Ascending aorta (tissue), 2 donors: ENCODE data around the gene PCYT1A. TPM values are rescaled to one million over a fixed set of nuclear protein-coding genes. Genes with fewer than 3 reads are reported as not detected.

ENCODE experiments used
- DNase-seq, 2 donors: peaks; one replicate each; pipeline ENCODE4 v3.0.0-alpha.2; 2019; ENCODE audit warnings: low spot score in 2 of 2
- H3K27ac ChIP-seq, 2 donors: fragments of 200-600 bp; sonication (generic); one replicate each; pipeline ENCODE4 v1.5.1; 2016 to 2017; ENCODE audit warnings: mild to moderate bottlenecking in 1 of 2
- H3K27me3 ChIP-seq: fragments of 200-600 bp; sonication (generic); one replicate; pipeline ENCODE4 v1.5.1; 2017
- H3K36me3 ChIP-seq, 2 donors: fragments of 200-600 bp; sonication (generic); one replicate each; pipeline ENCODE4 v1.5.1; 2016
- H3K4me1 ChIP-seq, 2 donors: fragments of 200-600 bp; sonication (generic); one replicate each; pipeline ENCODE4 v1.5.1; 2016 to 2017; ENCODE audit warnings: mild to moderate bottlenecking in 1 of 2
- H3K4me3 ChIP-seq, 2 donors: fragments of 200-600 bp; sonication (generic); one replicate each; pipeline ENCODE4 v1.5.1; 2016 to 2017; ENCODE audit warnings: mild to moderate bottlenecking in 1 of 2
- H3K9me3 ChIP-seq, 2 donors: fragments of 200-600 bp; sonication (generic); one replicate each; pipeline ENCODE4 v1.5.1; 2016
- intact Hi-C: fragments of 100-400 bp; cut with DNase I; formaldehyde crosslinking; loops from one replicate; pipeline ENCODE4 v1.15.1; 2023
- total RNA-seq: library from RNA; depleted of rRNA; stranded (reverse); fragments of >200 nt; gene quantifications from one replicate; pipeline ENCODE4 v1.1.0, GENCODE V29; 2016
- TF ChIP-seq, protein P1 (sequence below), 3 experiments: fragments of 200-600 bp in 2 of 3; fragments of 450-650 bp in 1 of 3; sonication (generic) in 2 of 3; IDR thresholded peaks; one replicate each; pipeline ENCODE4 v1.5.1; 2016 to 2019; ENCODE audit warnings: antibody characterized with exemption in 3 of 3, mild to moderate bottlenecking in 1 of 3, moderate library complexity in 1 of 3

Gene PCYT1A
- total RNA-seq, 1 donor from 2014 or later = 30.7 TPM

DNA sequence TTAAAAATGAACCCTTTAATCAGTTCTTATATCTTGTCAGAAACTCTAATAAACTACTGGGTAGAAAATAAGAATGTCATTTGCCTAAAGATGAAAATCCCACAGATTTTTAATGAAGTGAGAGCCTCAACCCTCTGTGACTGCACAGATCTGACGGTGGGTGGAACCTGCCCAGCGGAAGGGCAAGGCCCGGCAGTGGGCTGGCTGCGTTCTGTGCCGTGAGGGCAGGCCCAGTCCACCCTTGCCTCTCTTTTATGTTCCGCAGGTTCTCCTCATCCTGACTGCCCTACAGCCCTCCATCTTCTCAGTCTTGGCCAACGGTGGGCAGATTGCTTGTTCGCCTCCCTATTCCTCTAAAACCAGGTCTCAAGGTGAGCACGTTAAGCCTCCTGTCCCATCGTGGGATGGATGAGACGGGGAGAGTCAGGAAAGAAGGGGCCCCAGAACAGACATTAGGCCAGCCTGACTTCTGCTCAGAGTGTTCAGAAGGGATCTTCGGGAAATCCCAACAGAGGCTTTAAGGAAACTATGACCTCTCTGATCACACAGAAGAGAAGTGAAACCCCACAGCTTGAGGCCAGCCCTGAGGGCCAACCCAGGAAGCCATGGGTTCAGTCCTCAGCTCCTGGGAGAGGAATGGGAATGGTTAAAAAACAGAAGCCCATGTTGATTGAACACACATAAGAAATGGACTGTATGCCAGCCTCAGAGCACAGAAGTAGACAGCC lies 55.2 kb downstream of the PCYT1A start:
- Histone ChIP-seq H3K4me3 (no peak overlapping the region), H3K27me3 (no peaks in the 10 kb centered on the region), H3K4me1 (no peaks in the 10 kb centered on the region), H3K27ac (no peak overlapping the region), H3K9me3 (no peaks in the 10 kb centered on the region), H3K36me3 (peaks cover 8% of the 10 kb centered on the region in 2 donors)
- intact Hi-C loops = no loop called here
- DNase-seq = no peak
- TF ChIP-seq, protein P1, sequence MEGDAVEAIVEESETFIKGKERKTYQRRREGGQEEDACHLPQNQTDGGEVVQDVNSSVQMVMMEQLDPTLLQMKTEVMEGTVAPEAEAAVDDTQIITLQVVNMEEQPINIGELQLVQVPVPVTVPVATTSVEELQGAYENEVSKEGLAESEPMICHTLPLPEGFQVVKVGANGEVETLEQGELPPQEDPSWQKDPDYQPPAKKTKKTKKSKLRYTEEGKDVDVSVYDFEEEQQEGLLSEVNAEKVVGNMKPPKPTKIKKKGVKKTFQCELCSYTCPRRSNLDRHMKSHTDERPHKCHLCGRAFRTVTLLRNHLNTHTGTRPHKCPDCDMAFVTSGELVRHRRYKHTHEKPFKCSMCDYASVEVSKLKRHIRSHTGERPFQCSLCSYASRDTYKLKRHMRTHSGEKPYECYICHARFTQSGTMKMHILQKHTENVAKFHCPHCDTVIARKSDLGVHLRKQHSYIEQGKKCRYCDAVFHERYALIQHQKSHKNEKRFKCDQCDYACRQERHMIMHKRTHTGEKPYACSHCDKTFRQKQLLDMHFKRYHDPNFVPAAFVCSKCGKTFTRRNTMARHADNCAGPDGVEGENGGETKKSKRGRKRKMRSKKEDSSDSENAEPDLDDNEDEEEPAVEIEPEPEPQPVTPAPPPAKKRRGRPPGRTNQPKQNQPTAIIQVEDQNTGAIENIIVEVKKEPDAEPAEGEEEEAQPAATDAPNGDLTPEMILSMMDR (IDR thresholded peaks at IDR 0.05) = no peak

DNA sequence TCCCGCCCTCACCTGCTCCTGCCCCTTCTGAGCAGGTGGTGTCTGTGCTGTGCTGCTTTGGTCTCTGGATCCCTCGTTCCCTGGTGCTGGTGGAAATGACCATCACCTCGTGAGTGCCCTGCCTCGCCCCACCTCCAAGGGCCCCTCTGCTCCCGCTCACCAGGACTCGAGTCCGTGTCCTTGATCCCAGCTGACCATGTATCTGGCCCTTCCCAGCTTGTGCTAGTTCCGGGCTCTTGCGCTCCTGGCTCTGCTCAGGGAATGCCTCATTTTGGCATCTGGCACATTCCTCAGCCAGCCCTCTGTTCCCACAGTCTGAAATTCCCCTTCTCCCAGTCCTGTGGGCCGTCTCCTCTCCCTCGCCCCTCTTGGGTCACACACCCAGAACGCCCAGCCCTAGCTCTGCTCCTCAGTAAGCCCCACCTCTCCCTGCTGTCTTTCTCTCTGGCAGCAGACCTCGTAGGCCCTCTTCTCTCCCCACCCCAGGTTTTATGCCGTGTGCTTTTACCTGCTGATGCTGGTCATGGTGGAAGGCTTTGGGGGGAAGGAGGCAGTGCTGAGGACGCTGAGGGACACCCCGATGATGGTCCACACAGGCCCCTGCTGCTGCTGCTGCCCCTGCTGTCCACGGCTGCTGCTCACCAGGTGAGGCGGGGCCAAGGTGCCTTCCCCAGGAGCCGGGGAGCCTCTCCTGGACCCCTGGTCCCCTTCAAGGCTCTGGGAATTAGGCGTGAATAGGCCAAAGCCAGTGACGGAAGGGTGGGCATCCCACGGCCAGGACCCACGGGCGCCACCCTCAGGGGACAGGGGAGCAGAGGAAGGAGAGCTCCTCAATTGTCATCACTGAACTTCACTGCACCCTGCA lies 59.7 kb downstream of the PCYT1A start:
- H3K27ac ChIP-seq = no peak overlapping the region
- intact Hi-C loops = no loop called here
- no peaks in the 10 kb centered on the region for H3K27me3 ChIP-seq
- H3K36me3 ChIP-seq = no peaks in the 10 kb centered on the region
- H3K9me3 ChIP-seq = no peaks in the 10 kb centered on the region
- H3K4me3 ChIP-seq = no peak overlapping the region
- H3K4me1 ChIP-seq = no peaks in the 10 kb centered on the region
- TF ChIP-seq, protein P1 (IDR thresholded peaks at IDR 0.05) = no peak
- DNase-seq = no peak

DNA sequence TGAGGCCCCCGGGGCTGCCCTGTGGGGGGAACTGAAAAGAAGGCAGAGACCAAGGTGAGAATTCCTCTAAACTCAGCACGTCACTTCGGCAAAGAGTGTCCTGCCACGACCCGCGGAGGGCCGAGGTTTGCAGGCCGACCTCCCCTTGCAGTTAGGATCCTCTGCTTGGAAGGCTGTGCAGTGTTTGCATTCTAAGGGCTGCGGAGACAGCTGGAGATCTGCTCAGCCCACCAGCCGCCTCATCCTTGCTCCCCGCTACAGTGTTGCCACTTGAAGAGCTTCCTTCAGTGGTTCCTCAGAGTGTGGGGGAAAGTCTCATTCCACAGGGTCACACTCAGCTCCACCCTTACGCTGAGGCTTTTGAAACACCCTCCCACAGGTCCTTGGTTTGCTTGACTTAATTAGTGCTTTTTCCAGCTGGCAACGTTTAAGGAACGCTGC lies 60.4 kb downstream of the PCYT1A start:
- Histone ChIP-seq H3K4me3 (no peak overlapping the region), H3K9me3 (no peaks in the 10 kb centered on the region), H3K27ac (no peak overlapping the region), H3K36me3 (no peaks in the 10 kb centered on the region), H3K4me1 (no peaks in the 10 kb centered on the region), H3K27me3 (no peaks in the 10 kb centered on the region)
- TF ChIP-seq, protein P1 (IDR thresholded peaks at IDR 0.05) = no peak
- intact Hi-C loops = no loop called here
- no peak for DNase-seq

DNA sequence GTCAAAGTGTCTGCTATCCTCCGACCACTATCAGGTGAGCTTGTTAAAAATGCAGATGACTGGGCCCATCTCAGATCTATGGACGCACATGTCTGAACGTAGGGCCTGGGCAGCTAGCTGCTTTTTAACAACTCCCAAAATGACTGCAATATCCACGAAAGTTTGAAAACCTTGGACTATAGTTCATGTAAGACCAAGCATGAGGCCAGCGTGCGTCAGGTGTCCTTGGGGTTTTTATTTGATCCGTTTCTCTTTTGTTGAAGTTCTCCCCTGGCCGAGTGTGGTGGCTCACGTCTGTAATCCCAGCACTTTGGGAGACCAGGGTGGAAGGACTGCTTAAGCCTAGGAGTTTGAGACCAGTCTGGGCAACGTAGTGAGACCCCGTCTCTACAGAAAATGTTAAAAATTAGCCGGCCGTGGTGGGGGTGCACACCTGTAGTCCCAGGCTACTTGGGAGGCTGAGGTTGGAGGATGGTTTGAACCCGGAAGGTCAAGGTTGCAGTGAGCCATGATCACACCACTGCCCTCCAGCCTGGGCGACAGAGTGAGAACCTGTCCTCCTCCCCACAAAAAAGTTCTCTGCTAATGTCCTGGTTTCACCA lies 61.7 kb downstream of the PCYT1A start:
- DNase-seq = no peak
- Histone ChIP-seq H3K9me3 (no peaks in the 10 kb centered on the region), H3K36me3 (no peaks in the 10 kb centered on the region), H3K4me3 (no peak overlapping the region), H3K27ac (no peak overlapping the region), H3K27me3 (no peaks in the 10 kb centered on the region), H3K4me1 (no peaks in the 10 kb centered on the region)
- TF ChIP-seq, protein P1 (IDR thresholded peaks at IDR 0.05) = no peak
- intact Hi-C loops = no loop called here

DNA sequence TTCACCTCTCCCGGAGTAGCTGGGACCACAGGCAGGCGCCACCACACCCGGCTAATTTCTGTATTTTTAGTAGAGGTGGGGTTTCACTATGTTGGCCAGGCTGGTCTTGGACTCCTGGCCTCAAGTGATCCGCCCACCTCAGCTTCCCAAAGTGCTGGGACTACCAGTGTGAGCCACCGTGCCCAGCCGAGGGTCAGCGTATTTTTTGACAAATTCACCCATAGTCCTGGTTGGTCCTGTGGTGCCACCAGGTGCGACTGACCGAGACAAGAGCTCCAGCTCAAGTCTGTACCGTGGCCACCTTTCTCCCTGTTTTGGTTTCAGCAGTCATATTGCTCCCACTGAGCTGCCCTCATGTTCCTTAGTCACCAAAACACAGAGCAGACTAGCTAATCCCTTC lies 62.4 kb downstream of the PCYT1A start:
- DNase-seq = no peak
- no peak overlapping the region for H3K27ac ChIP-seq
- intact Hi-C loops = no loop called here
- TF ChIP-seq, protein P1 (IDR thresholded peaks at IDR 0.05) = no peak
- no peak overlapping the region for H3K4me3 ChIP-seq
- H3K9me3 ChIP-seq = no peaks in the 10 kb centered on the region
- no peaks in the 10 kb centered on the region for H3K4me1 ChIP-seq
- H3K36me3 ChIP-seq = no peaks in the 10 kb centered on the region
- no peaks in the 10 kb centered on the region for H3K27me3 ChIP-seq
